ENCODE measurements around the gene B3GALT6. TPM values are rescaled to one million over a fixed set of nuclear protein-coding genes. Genes with fewer than 3 reads are reported as not detected.

The B3GALT6 gene
- total RNA-seq, 1 experiment from 2014 or later: 37.6 TPM

DNA sequence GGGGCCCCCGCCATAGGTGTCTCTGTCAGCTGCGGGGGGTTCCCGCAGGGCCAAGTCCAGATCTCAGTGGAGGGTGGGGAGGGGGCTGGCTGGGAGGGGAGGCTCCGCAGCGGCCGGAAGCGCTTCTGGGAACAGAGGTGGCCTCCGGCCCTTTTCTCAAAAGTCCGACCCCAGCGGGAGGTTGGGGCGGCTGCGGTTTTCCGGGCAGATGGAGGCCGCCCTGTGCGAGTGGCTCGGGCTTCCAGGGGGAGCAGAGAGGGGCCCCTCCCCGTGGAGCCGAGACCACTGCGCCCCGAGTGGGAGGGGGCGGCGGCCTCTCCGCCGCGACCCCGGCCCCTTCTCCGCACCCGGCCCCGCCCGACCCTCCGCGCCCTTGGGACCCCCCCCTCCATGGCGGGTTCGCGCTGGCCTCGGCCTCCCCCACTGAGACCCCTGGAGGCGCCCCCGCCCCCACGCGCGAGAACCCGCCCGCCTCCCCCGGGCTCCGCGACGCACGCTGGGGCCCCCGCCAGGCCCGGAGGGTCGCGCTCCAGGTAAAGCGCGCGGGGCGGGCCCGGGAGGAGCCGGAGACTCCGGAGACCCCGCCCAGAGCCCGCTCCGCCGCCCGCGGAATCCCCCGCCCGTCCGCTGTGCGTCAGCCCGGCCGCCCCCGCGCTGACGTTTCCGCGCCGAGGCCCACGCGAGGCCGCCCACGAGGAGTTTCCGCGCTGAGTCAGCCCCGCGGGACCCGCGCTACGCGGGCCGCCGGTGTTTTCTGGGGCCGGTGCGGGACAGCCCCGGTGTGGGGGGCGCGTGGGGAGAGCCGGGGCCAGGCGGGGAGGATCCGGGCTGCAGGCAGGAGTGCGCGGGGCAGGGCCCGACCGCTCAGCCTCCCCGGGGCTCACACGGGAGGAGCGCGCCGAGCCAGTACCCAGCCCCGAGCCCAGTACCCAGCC is 30.9 kb upstream of the B3GALT6 start:
- no peak for DNase-seq (ENCODE audit: low read depth)

DNA sequence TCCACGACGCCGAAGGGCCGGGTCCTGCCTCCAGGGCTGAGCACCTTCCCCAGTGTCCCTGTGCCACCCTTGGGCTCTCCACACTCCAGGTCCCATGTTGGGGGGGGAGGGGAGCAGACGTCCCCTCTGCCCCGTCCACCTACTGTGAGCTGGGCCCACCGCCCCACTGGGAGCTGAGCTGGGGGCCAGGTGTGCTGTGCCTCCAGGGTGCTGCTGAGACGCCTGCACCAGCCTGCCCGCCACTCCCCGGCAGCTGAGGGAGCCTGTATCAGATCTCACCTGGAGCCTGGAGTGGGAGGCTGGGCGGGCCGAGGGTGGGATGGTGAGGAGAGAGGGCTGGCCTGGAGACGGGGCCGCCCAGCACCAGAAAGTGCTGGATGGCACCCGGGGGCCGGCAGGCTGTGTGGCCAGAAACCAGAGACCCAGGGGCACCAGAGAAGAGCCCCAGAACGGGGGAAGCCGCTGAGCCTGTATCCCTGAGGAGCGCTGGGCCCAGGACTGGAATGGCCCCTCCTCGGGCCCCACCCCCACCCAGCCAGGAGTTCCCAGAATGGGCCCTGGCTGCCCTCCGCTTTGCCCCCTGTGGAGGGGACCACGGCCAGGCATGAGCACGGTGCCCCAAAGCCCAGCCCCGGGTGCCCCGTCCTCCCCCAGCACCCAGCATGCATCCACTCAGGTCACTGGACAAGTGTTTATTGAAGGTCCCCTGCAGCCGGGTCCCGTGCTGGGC is 29.0 kb upstream of the B3GALT6 start:
- DNase-seq (ENCODE audit: low read depth): no peak

GRCh38 chr1:1203561-1204424 is 28.2 kb upstream of the B3GALT6 start:
- DNase-seq (ENCODE audit: low read depth): no peak

DNA sequence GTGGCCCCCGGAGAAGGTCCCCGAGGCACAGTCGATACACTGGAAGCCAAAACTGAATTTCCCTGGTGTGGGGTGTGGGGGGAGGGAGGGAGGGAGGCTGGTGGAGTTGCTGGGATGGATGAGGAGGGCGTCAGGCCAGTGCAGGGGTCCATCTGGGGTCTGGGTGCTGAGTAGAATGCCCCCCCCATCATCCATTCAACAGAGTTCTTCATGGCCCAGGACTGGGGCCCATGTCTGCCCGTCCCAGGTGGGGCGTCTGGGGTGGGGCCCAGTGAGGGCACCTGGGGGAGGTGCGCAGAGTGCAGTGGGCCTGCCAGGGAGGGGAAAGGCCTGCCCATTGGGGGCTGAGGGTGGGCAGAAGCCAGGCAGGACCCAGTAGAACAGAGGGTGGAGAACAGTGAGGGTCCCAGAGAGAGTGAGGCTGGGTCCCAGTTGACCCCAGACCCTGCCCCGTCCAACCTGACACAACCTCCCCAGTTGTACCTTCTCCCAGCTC is 27.6 kb upstream of the B3GALT6 start:
- no peak for DNase-seq (ENCODE audit: low read depth)

DNA sequence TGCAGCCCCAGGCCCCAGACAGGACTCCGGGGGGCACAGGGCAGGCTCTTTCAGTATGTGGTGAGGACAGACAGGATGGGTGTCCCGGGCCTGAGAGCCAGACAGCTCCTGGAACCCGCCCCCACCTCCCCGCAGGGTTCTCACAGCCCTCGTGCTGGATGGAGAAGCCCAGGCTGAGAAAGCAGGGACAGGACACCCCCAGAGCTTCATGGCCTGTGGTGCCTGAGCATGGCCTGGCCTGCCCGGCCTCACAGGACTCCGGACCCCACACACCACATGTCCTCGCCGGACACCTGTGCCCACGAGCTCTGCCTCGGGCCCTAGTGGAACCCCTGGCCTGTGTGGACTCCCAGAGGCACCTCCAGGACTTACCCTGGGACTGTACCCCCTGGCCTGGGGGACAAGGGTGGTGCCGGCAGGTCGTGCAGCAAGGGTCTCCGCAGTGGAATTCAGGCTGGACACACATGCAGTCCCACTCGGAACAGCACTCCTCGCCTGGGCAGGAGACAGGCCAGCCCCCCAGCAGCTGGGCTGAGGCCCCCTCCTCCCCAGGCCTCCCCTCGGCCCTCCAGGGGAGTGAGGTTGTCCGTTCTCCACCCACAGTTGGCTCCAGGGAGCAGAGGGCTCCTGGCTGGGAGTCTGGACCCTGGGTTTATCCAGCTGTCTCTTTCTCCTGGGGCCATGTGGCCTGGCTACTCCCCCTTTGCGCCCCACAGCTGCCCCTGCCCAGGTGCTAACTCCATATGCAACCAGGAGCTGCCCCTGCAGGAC is 26.9 kb upstream of the B3GALT6 start:
- DNase-seq (ENCODE audit: low read depth): no peak

DNA sequence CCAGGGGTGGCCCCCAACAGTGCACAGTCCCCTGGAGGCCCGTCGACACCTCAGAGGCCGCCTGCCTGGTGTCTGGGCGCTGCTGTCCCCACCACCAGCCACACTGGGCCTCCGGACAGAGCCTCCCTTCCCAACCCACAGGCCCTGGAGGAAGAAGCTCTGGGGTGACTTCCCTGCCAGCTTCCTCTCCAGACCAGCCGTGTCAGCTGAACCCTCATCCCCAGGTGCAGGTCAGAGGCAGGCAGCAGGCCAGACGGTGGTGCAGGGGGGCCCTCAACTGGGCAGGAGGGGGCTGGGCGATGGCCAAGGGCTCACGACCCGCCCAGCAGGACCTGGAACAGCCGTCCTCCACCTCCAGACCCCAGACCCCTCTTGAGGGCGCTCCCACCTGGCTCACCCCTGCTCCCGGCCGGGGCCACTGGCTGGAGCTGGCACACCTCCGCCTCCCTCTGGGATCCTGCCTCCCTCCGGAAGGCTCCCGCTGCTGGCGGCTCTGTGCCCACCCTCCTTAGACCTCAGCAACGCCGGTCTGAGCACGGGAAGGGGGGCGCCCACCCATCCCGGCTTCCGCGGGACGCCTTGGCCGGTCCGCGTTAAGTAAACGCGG is 26.2 kb upstream of the B3GALT6 start:
- DNase-seq (ENCODE audit: low read depth): no peak

DNA sequence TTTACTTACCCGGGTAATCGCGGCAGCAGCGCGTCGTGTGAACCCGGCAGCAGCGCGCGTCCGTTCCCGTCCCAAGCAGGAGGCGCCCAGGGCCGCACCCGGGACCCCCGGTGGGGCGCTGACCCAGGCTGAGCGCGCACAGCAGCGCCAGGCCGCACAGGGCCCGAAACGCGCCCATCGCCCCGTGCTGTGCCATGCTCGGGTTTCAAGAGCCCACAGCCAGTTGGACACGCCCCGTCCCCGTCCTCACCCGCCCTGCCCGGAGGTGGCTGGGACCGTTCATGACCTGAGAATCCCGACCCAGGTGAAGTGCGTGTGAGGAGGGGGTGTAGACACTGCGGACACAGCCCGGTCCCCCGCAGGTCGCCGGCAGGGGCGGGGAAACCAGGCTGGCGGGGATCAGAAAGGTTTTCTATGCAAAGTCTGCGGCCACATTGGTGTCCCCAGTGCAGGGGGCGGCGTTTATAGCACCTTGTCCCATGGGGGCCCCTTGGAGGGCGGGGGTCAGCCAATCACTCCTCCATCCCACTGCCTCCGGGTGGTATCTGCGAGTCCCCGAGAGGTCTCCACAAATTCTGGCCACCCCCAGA is 25.6 kb upstream of the B3GALT6 start, which contains the start of gene TNFRSF18:
TNFRSF18 (minus strand) TSS at position 217 of the 590 bp plus-strand sequence; CDS start at position 196, 21 bp downstream.
- no peak for DNase-seq (ENCODE audit: low read depth)

DNA sequence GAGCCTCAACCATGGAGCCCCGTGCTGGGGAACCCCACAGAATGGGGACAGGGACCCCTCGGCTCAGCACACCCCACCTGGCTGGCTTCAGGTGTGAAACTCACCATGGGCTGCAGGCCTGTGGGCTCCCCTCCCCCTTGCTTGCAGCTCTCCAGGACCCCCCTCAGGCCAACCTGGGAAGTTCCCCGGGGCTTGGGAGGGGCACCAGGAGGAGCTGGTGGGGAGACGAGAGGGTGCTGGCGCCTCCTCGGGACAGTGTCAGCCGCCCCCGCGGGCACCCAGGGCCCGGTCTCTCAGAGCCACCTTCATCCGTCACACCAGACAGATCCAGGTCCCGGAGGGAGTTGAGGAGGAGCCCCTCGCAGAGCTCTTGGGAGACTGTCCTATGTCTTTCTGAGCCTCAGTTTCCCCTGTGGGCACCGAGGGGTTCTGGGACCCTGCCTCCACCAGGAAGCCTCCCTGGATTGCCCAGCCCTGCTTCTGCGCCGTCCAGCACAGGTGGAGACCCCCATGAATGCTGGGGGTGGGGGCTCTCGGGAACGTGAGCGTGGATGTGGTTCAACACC is 25.0 kb upstream of the B3GALT6 start:
- no peak for DNase-seq (ENCODE audit: low read depth)

GRCh38 chr1:1207571-1207892 is 24.5 kb upstream of the B3GALT6 start:
- no peak for DNase-seq (ENCODE audit: low read depth)

- no peak for DNase-seq (ENCODE audit: low read depth)
Observed at GRCh38 chr1:1208713-1209433, 23.2 kb upstream of the B3GALT6 start.

DNA sequence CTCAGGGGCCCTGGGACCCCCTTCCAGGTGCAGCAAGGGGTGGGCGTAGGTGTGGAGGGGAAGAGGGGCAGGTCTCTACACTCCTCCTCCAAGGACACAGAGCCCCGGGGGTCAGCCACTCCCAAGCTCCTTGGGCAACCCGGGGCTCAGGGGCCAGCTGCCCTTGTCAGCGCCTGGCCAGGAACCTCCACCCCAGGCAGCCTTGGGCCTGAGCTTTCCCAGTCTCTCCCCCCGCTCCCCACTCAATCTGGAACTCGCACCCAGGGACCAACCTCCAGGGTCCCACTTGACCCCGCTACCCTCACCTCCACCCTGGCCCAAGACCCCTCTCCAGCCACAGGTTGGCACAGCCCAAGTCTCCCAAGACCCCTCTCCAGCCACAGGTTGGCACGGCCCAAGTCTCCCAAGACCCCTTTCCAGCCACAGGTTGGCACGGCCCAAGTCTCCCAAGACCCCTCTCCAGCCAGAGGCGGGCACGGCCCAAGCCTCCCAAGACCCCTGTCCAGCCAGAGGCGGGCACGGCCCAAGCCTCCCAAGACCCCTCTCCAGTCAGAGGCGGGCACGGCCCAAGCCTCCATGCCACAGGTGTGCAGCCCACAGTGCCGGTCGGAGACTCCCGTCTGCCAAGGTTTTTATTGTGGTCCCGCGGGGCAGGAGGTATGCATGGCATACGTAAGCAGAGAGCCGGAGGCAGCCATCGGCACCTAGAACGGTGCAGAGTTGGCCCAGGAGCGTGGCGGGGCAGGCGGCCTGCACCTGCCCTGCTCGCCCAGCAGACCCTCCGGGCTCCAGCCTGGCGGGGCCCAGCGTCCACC is 21.1 kb upstream of the B3GALT6 start:
- DNase-seq (ENCODE audit: low read depth): no peak

DNA sequence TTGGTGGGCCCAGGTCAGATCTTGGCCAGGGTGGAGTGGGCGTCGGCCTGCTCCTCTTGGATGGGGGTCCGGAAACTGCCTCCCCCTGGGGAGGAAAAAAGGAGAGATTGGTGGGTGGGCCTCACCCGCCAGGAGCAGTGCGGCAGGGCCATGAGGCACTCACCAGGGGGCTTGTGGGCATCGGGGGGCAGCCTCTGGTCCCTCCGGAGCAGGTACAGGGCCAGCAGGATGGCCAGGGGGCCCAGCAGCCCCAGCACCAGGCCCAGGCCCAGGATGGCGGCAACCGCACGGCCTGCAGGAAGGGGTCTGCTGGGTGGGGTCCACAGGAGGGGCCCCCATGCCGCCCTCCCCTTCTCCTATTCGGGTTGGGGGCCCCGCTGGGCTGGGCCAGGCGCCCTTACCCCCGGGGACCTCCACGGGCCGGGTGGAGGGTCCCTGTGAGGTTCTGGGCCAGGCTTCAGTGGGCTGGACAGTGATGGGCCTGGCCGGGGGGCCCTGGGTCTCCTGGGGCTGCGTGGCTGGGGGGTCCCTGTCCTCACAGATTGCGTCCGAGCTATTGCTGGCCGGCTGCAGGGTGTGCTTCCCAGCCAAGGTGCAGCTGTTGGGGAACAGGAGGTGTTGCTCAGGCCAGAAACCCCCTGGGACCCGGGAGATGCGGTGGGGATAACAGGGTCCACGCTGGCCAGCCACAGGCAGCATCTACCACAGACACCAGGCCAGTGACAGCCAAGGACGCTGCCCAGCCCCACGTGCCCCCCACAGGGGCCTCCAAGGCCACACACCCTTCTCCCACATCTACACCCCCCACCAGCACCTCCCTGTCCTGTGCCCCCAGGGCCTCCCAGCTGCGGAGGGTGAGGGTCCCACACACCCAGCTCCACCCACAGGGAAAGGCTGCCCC is 20.2 kb upstream of the B3GALT6 start:
- DNase-seq (ENCODE audit: low read depth): no peak

DNA sequence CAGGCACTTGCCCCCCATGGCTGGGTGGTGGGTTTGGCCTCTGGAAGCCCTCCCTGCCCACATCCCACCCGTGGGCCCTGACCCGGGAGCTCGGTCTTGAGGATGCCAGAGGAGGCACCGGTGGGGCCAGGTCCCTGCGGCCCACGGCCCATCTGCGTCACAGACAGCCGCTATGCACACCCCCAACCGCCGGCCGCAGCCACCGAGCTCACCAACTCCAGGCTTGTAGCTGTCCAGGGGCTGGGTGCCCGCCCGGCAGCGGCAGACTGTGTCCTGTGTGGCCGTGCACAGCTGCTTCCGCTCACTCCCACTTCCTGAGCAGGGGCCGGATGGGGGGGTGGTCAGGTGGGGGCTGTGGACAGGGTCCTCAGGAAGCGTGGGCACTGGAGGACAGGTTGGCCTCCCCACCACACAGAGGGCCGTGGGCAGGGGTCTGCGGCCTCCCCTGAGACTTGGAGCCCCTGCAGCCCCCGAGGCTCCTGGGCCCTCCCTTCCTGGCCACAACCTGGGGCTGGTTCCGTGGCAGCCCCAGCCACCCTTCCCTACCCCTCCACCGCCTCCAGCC is 19.2 kb upstream of the B3GALT6 start:
- DNase-seq (ENCODE audit: low read depth): no peak

- DNase-seq (ENCODE audit: low read depth): no peak
Observed at GRCh38 chr1:1213345-1214265, 18.4 kb upstream of the B3GALT6 start, which contains the start of gene TNFRSF4. Gene TNFRSF4 (minus strand): TSS chr1:1214153. CDS start chr1:1214127, 26 bp downstream.

- no peak for DNase-seq (ENCODE audit: low read depth)
Observed at GRCh38 chr1:1215080-1215676, 16.9 kb upstream of the B3GALT6 start.
